Astrocyte (in vitro differentiated cells and primary cell): ENCODE measurements around the gene RNU6-8.

ENCODE experiments used
- CTCF ChIP-seq: IDR thresholded peaks from 2 replicates; pipeline ENCODE4 v1.5.1; 2011; ENCODE audit warnings: low read depth, mild to moderate bottlenecking, inconsistent platforms, low read length, moderate library complexity; ENCODE audit not compliant: insufficient read depth
- EZH2 ChIP-seq: IDR thresholded peaks from 2 replicates; pipeline ENCODE4 v1.6.1; 2012; ENCODE audit warnings: mild to moderate bottlenecking, low read length, inconsistent platforms; ENCODE audit not compliant: insufficient read depth

GRCh38 chr14:32212833-32213232, 9.8 kb upstream of the RNU6-8 start:
- TF ChIP-seq CTCF (no peak), EZH2 (no peak)
